ENCODE results near the gene TRMT6. TPM values are rescaled to one million over a fixed set of nuclear protein-coding genes. Genes with fewer than 3 reads are reported as not detected.
A peak's percentile ranks its signal among the peaks of the same experiment; 100 is the strongest.

TRMT6 gene
- total and polyA plus RNA-seq, 2 donors: 14.8 to 18.9 TPM

- no peaks in the 10 kb centered on the region for H3K4me1 ChIP-seq (ENCODE audit: control insufficient read depth in 2 of 2, insufficient read depth in 2 of 2, low read length in 2 of 2)
- no peaks in the 10 kb centered on the region for H3K9me3 ChIP-seq (ENCODE audit: control insufficient read depth in 2 of 2, insufficient read depth in 1 of 2, low read length in 1 of 2)
- 98% methylated on average over 2 of the region's 2 CpGs for WGBS
- DNase-seq (ENCODE audit: low read depth in 6 of 9, low spot score in 9 of 9): no peak
- no peak overlapping the region for H3K4me3 ChIP-seq (ENCODE audit: low read length in 2 of 2)
- H3K36me3 ChIP-seq (ENCODE audit: control insufficient read depth in 2 of 2, insufficient read depth in 2 of 2, low read length in 1 of 2): peaks cover 14 to 39% of the 10 kb centered on the region in 2 donors
- H3K27ac ChIP-seq (ENCODE audit: low read depth in 1 of 2, low read length in 1 of 2): no peak overlapping the region
- no peaks in the 10 kb centered on the region for H3K27me3 ChIP-seq (ENCODE audit: control insufficient read depth in 2 of 2, insufficient read depth in 1 of 2, low read length in 1 of 2)
Observed at GRCh38 chr20:5970381-5970780, 20.0 kb upstream of the TRMT6 start.

DNA sequence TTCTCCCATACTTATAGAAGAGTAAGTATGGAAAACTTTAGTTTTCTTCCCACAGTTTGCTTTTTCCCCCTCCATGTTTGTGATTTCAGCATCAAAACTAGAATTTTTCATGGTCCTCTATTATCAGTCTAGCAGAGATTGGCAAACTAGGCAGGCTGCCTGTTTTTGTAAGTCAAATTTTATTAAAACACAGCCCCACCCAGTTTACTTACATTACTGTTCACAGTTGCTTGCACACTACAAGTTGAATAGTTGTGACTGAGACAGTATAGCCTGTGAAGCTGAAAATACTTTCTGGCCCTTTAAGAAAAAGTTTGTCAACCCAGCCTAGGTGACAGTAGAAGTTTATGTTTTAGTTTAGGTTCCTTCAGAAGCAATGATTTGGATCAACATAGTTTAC lies 19.6 kb upstream of the TRMT6 start:
- no peak overlapping the region for H3K4me3 ChIP-seq (ENCODE audit: low read length in 2 of 2)

DNA sequence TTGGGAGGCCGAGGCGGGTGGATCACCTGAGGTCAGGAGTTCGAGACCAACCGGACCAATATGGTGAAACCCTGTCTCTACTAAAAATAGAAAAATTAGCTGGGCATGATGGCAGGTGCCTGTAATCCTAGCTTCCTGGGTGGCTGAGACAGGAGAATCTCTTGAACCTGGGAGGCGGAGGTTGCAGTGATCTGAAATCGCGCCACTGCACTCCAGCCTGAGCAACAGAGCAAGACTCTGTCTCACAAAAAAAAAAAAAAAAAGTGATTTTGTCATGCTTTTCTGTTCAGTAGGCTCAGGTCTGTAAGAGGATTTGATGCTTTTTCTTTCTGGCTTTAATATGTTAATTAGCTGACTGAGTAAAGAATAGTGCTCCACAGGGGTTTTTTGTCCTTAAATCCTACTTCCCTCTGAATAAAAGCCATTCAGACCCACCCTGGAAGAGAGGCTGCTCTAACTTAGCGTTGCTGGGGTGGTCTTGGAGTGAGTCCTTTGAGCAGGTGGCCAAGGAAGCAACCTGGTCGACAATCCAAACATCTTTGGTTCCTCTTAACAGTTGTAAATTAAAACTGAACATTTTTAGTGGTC lies 19.1 kb upstream of the TRMT6 start:
- no peak for DNase-seq (ENCODE audit: low read depth in 6 of 9, low spot score in 9 of 9)
- Histone ChIP-seq H3K4me3 (ENCODE audit: low read length in 2 of 2) (no peak overlapping the region), H3K27me3 (ENCODE audit: control insufficient read depth in 2 of 2, insufficient read depth in 1 of 2, low read length in 1 of 2) (no peaks in the 10 kb centered on the region), H3K36me3 (ENCODE audit: control insufficient read depth in 2 of 2, insufficient read depth in 2 of 2, low read length in 1 of 2) (peaks cover 12 to 32% of the 10 kb centered on the region in 2 donors), H3K4me1 (ENCODE audit: control insufficient read depth in 2 of 2, insufficient read depth in 2 of 2, low read length in 2 of 2) (no peaks in the 10 kb centered on the region), H3K9me3 (ENCODE audit: control insufficient read depth in 2 of 2, insufficient read depth in 1 of 2, low read length in 1 of 2) (no peaks in the 10 kb centered on the region), H3K27ac (ENCODE audit: low read depth in 1 of 2, low read length in 1 of 2) (no peak overlapping the region)
- WGBS: 96% methylated on average over 9 of the region's 9 CpGs

More for the DNA sequence above, 19.6 kb upstream of the TRMT6 start:
- Histone ChIP-seq H3K36me3 (ENCODE audit: control insufficient read depth in 2 of 2, insufficient read depth in 2 of 2, low read length in 1 of 2) (peaks cover 14 to 35% of the 10 kb centered on the region in 2 donors), H3K27ac (ENCODE audit: low read depth in 1 of 2, low read length in 1 of 2) (no peak overlapping the region), H3K9me3 (ENCODE audit: control insufficient read depth in 2 of 2, insufficient read depth in 1 of 2, low read length in 1 of 2) (no peaks in the 10 kb centered on the region), H3K27me3 (ENCODE audit: control insufficient read depth in 2 of 2, insufficient read depth in 1 of 2, low read length in 1 of 2) (no peaks in the 10 kb centered on the region), H3K4me1 (ENCODE audit: control insufficient read depth in 2 of 2, insufficient read depth in 2 of 2, low read length in 2 of 2) (no peaks in the 10 kb centered on the region)
- DNase-seq (ENCODE audit: low read depth in 6 of 9, low spot score in 9 of 9): no peak

GRCh38 chr20:5968462-5968861 lies 18.1 kb upstream of the TRMT6 start:
- no peaks in the 10 kb centered on the region for H3K4me1 ChIP-seq (ENCODE audit: control insufficient read depth in 2 of 2, insufficient read depth in 2 of 2, low read length in 2 of 2)
- H3K9me3 ChIP-seq (ENCODE audit: control insufficient read depth in 2 of 2, insufficient read depth in 1 of 2, low read length in 1 of 2): no peaks in the 10 kb centered on the region
- peaks cover 5 to 29% of the 10 kb centered on the region in 2 donors for H3K36me3 ChIP-seq (ENCODE audit: control insufficient read depth in 2 of 2, insufficient read depth in 2 of 2, low read length in 1 of 2)
- no peaks in the 10 kb centered on the region for H3K27me3 ChIP-seq (ENCODE audit: control insufficient read depth in 2 of 2, insufficient read depth in 1 of 2, low read length in 1 of 2)
- DNase-seq (ENCODE audit: low read depth in 6 of 9, low spot score in 9 of 9): no peak
- H3K4me3 ChIP-seq (ENCODE audit: low read length in 2 of 2): no peak overlapping the region
- WGBS: 97% methylated on average over 3 of the region's 3 CpGs
- H3K27ac ChIP-seq (ENCODE audit: low read depth in 1 of 2, low read length in 1 of 2): no peak overlapping the region

GRCh38 chr20:5967469-5967868 lies 17.1 kb upstream of the TRMT6 start:
- Histone ChIP-seq H3K4me3 (ENCODE audit: low read length in 2 of 2) (no peak overlapping the region), H3K4me1 (ENCODE audit: control insufficient read depth in 2 of 2, insufficient read depth in 2 of 2, low read length in 2 of 2) (no peaks in the 10 kb centered on the region), H3K27me3 (ENCODE audit: control insufficient read depth in 2 of 2, insufficient read depth in 1 of 2, low read length in 1 of 2) (no peaks in the 10 kb centered on the region), H3K36me3 (ENCODE audit: control insufficient read depth in 2 of 2, insufficient read depth in 2 of 2, low read length in 1 of 2) (peaks cover 5 to 28% of the 10 kb centered on the region in 2 donors), H3K9me3 (ENCODE audit: control insufficient read depth in 2 of 2, insufficient read depth in 1 of 2, low read length in 1 of 2) (no peaks in the 10 kb centered on the region), H3K27ac (ENCODE audit: low read depth in 1 of 2, low read length in 1 of 2) (no peak overlapping the region)
- 99% methylated on average over 6 of the region's 6 CpGs for WGBS
- no peak for DNase-seq (ENCODE audit: low read depth in 6 of 9, low spot score in 9 of 9)

- DNase-seq (ENCODE audit: low read depth in 6 of 9, low spot score in 9 of 9): no peak
- peak overlapping the region in 1 of 2 donors; percentile 76 for H3K27ac ChIP-seq (ENCODE audit: low read depth in 1 of 2, low read length in 1 of 2)
- peaks cover 8 to 9% of the 10 kb centered on the region in 2 donors for H3K4me1 ChIP-seq (ENCODE audit: control insufficient read depth in 2 of 2, insufficient read depth in 2 of 2, low read length in 2 of 2)
- H3K9me3 ChIP-seq (ENCODE audit: control insufficient read depth in 2 of 2, insufficient read depth in 1 of 2, low read length in 1 of 2): no peaks in the 10 kb centered on the region
- under 1% methylated on average over 11 of the region's 11 CpGs for WGBS
- peak overlapping the region; percentile 82 to 84 for H3K4me3 ChIP-seq (ENCODE audit: low read length in 2 of 2)
- H3K27me3 ChIP-seq (ENCODE audit: control insufficient read depth in 2 of 2, insufficient read depth in 1 of 2, low read length in 1 of 2): no peaks in the 10 kb centered on the region
- H3K36me3 ChIP-seq (ENCODE audit: control insufficient read depth in 2 of 2, insufficient read depth in 2 of 2, low read length in 1 of 2): peaks cover 12 to 27% of the 10 kb centered on the region in 2 donors
Observed at GRCh38 chr20:5949943-5950270, 426 bp downstream of the TRMT6 start.

GRCh38 chr20:5947276-5947675 lies 3.1 kb downstream of the TRMT6 start:
- H3K27ac ChIP-seq (ENCODE audit: low read depth in 1 of 2, low read length in 1 of 2): no peak overlapping the region
- H3K9me3 ChIP-seq (ENCODE audit: control insufficient read depth in 2 of 2, insufficient read depth in 1 of 2, low read length in 1 of 2): no peaks in the 10 kb centered on the region
- H3K4me1 ChIP-seq (ENCODE audit: control insufficient read depth in 2 of 2, insufficient read depth in 2 of 2, low read length in 2 of 2): peaks cover 8 to 9% of the 10 kb centered on the region in 2 donors
- no peak for DNase-seq (ENCODE audit: low read depth in 6 of 9, low spot score in 9 of 9)
- WGBS: 98% methylated on average over 6 of the region's 6 CpGs
- no peak overlapping the region for H3K4me3 ChIP-seq (ENCODE audit: low read length in 2 of 2)
- peaks cover 17 to 36% of the 10 kb centered on the region in 2 donors for H3K36me3 ChIP-seq (ENCODE audit: control insufficient read depth in 2 of 2, insufficient read depth in 2 of 2, low read length in 1 of 2)
- no peaks in the 10 kb centered on the region for H3K27me3 ChIP-seq (ENCODE audit: control insufficient read depth in 2 of 2, insufficient read depth in 1 of 2, low read length in 1 of 2)

GRCh38 chr20:5945963-5946362 lies 4.4 kb downstream of the TRMT6 start:
- Histone ChIP-seq H3K27ac (ENCODE audit: low read depth in 1 of 2, low read length in 1 of 2) (no peak overlapping the region), H3K27me3 (ENCODE audit: control insufficient read depth in 2 of 2, insufficient read depth in 1 of 2, low read length in 1 of 2) (no peaks in the 10 kb centered on the region), H3K4me3 (ENCODE audit: low read length in 2 of 2) (no peak overlapping the region), H3K4me1 (ENCODE audit: control insufficient read depth in 2 of 2, insufficient read depth in 2 of 2, low read length in 2 of 2) (peaks cover 8 to 9% of the 10 kb centered on the region in 2 donors), H3K36me3 (ENCODE audit: control insufficient read depth in 2 of 2, insufficient read depth in 2 of 2, low read length in 1 of 2) (peaks cover 28 to 49% of the 10 kb centered on the region in 2 donors), H3K9me3 (ENCODE audit: control insufficient read depth in 2 of 2, insufficient read depth in 1 of 2, low read length in 1 of 2) (no peaks in the 10 kb centered on the region)
- WGBS: 97% methylated on average over 3 of the region's 3 CpGs
- no peak for DNase-seq (ENCODE audit: low read depth in 6 of 9, low spot score in 9 of 9)

GRCh38 chr20:5938456-5939029 lies 11.8 kb downstream of the TRMT6 start:
- no peak overlapping the region for H3K4me3 ChIP-seq (ENCODE audit: low read length in 2 of 2)
- no peak for DNase-seq (ENCODE audit: low read depth in 6 of 9, low spot score in 9 of 9)
- H3K4me1 ChIP-seq (ENCODE audit: control insufficient read depth in 2 of 2, insufficient read depth in 2 of 2, low read length in 2 of 2): no peaks in the 10 kb centered on the region
- no peaks in the 10 kb centered on the region for H3K27me3 ChIP-seq (ENCODE audit: control insufficient read depth in 2 of 2, insufficient read depth in 1 of 2, low read length in 1 of 2)
- 95% methylated on average over 6 of the region's 6 CpGs for WGBS
- no peak overlapping the region for H3K27ac ChIP-seq (ENCODE audit: low read depth in 1 of 2, low read length in 1 of 2)
- peaks cover 38 to 49% of the 10 kb centered on the region in 2 donors for H3K36me3 ChIP-seq (ENCODE audit: control insufficient read depth in 2 of 2, insufficient read depth in 2 of 2, low read length in 1 of 2)
- H3K9me3 ChIP-seq (ENCODE audit: control insufficient read depth in 2 of 2, insufficient read depth in 1 of 2, low read length in 1 of 2): no peaks in the 10 kb centered on the region
